ENCODE data around the gene PITX2. TPM values are rescaled to one million over a fixed set of nuclear protein-coding genes. Genes with fewer than 3 reads are reported as not detected.

Gene PITX2
- polyA plus RNA-seq (2012; ENCODE audit: missing spikeins) = not detected

GRCh38 chr4:110622841-110623717, at the start of gene PITX2:
PITX2 (minus strand) TSS chr4:110623077; CDS start chr4:110622460, 617 bp downstream.
- DNase-seq (ENCODE audit: insufficient read length) = peak; percentile 63

GRCh38 chr4:110671679-110672078, 48.8 kb upstream of the PITX2 start:
- DNase-seq (ENCODE audit: insufficient read length) (no peak), FAIRE-seq (no peak)
- TF ChIP-seq TAF1 (IDR thresholded peaks at IDR 0.05; ENCODE audit: borderline replicate concordance, low read depth, low read length) (no peak), POLR2AphosphoS5 (IDR thresholded peaks at IDR 0.05; ENCODE audit: low read depth, low read length) (no peak)

More at GRCh38 chr4:110622841-110623717, at the start of gene PITX2:
- FAIRE-seq = peak; percentile 67
- TF ChIP-seq TAF1 (IDR thresholded peaks at IDR 0.05; ENCODE audit: borderline replicate concordance, low read depth, low read length) (no peak), POLR2AphosphoS5 (IDR thresholded peaks at IDR 0.05; ENCODE audit: low read depth, low read length) (no peak), POLR2A (IDR thresholded peaks at IDR 0.05; ENCODE audit: low read depth, low read length) (no peak)

GRCh38 chr4:110669663-110670062, 46.8 kb upstream of the PITX2 start:
- DNase-seq (ENCODE audit: insufficient read length) (no peak), FAIRE-seq (no peak)
- no peak for TF ChIP-seq POLR2AphosphoS5 (IDR thresholded peaks at IDR 0.05; ENCODE audit: low read depth, low read length)
- no peak for TF ChIP-seq POLR2A (IDR thresholded peaks at IDR 0.05; ENCODE audit: low read depth, low read length)
- no peak for TF ChIP-seq TAF1 (IDR thresholded peaks at IDR 0.05; ENCODE audit: borderline replicate concordance, low read depth, low read length)

- no peak for TF ChIP-seq TAF1 (IDR thresholded peaks at IDR 0.05; ENCODE audit: borderline replicate concordance, low read depth, low read length)
- DNase-seq (ENCODE audit: insufficient read length) = no peak
- FAIRE-seq = no peak
Observed at GRCh38 chr4:110668463-110669235, 45.8 kb upstream of the PITX2 start.

- DNase-seq (ENCODE audit: insufficient read length) = no peak
- no peak for FAIRE-seq
- TF ChIP-seq POLR2A (IDR thresholded peaks at IDR 0.05; ENCODE audit: low read depth, low read length) (no peak), TAF1 (IDR thresholded peaks at IDR 0.05; ENCODE audit: borderline replicate concordance, low read depth, low read length) (no peak), POLR2AphosphoS5 (IDR thresholded peaks at IDR 0.05; ENCODE audit: low read depth, low read length) (no peak)
Observed at GRCh38 chr4:110667670-110668069, 44.8 kb upstream of the PITX2 start.

- FAIRE-seq (no peak), DNase-seq (ENCODE audit: insufficient read length) (no peak)
- TF ChIP-seq TAF1 (IDR thresholded peaks at IDR 0.05; ENCODE audit: borderline replicate concordance, low read depth, low read length) (no peak), POLR2AphosphoS5 (IDR thresholded peaks at IDR 0.05; ENCODE audit: low read depth, low read length) (no peak), POLR2A (IDR thresholded peaks at IDR 0.05; ENCODE audit: low read depth, low read length) (no peak)
Observed at GRCh38 chr4:110666030-110666429, 43.2 kb upstream of the PITX2 start.

GRCh38 chr4:110663738-110664444, 41.0 kb upstream of the PITX2 start:
- no peak for TF ChIP-seq POLR2AphosphoS5 (IDR thresholded peaks at IDR 0.05; ENCODE audit: low read depth, low read length)
- TF ChIP-seq TAF1 (IDR thresholded peaks at IDR 0.05; ENCODE audit: borderline replicate concordance, low read depth, low read length) = no peak
- TF ChIP-seq POLR2A (IDR thresholded peaks at IDR 0.05; ENCODE audit: low read depth, low read length) = no peak
- FAIRE-seq (no peak), DNase-seq (ENCODE audit: insufficient read length) (no peak)

GRCh38 chr4:110663206-110663605, 40.3 kb upstream of the PITX2 start:
- no peak for DNase-seq (ENCODE audit: insufficient read length)
- FAIRE-seq = no peak
- no peak for TF ChIP-seq POLR2AphosphoS5 (IDR thresholded peaks at IDR 0.05; ENCODE audit: low read depth, low read length)
- no peak for TF ChIP-seq TAF1 (IDR thresholded peaks at IDR 0.05; ENCODE audit: borderline replicate concordance, low read depth, low read length)
- no peak for TF ChIP-seq POLR2A (IDR thresholded peaks at IDR 0.05; ENCODE audit: low read depth, low read length)

- TF ChIP-seq POLR2AphosphoS5 (IDR thresholded peaks at IDR 0.05; ENCODE audit: low read depth, low read length) (no peak), TAF1 (IDR thresholded peaks at IDR 0.05; ENCODE audit: borderline replicate concordance, low read depth, low read length) (no peak), POLR2A (IDR thresholded peaks at IDR 0.05; ENCODE audit: low read depth, low read length) (no peak)
- FAIRE-seq (no peak), DNase-seq (ENCODE audit: insufficient read length) (no peak)
Observed at GRCh38 chr4:110660755-110661154, 37.9 kb upstream of the PITX2 start.

- no peak for FAIRE-seq
- TF ChIP-seq TAF1 (IDR thresholded peaks at IDR 0.05; ENCODE audit: borderline replicate concordance, low read depth, low read length) (no peak), POLR2A (IDR thresholded peaks at IDR 0.05; ENCODE audit: low read depth, low read length) (no peak), POLR2AphosphoS5 (IDR thresholded peaks at IDR 0.05; ENCODE audit: low read depth, low read length) (no peak)
- no peak for DNase-seq (ENCODE audit: insufficient read length)
Observed at GRCh38 chr4:110654254-110654635, 31.4 kb upstream of the PITX2 start.

Data from GM12892 (cell line).